ENCODE results near the gene EPHA8. TPM values are rescaled to one million over a fixed set of nuclear protein-coding genes. Genes with fewer than 3 reads are reported as not detected.

Gene EPHA8
- total and polyA plus RNA-seq, 4 donors: 1.8 to 17.1 (median 9.0) TPM

- Histone ChIP-seq H3K4me3 (ENCODE audit: low read depth, low read length) (no peak overlapping the region), H3K36me3 (ENCODE audit: control insufficient read depth, insufficient read depth, low read length) (peaks cover 8% of the 10 kb centered on the region), H3K4me1 (ENCODE audit: control insufficient read depth, insufficient read depth, low read length) (peaks cover 37% of the 10 kb centered on the region), H3K27me3 (ENCODE audit: control insufficient read depth, insufficient read depth, low read length) (no peaks in the 10 kb centered on the region), H3K27ac (ENCODE audit: low read depth, low read length) (no peak overlapping the region), H3K9me3 (ENCODE audit: control insufficient read depth, insufficient read depth, low read length) (no peaks in the 10 kb centered on the region)
- WGBS (ENCODE audit: insufficient coverage): 71% methylated on average over 9 of the region's 11 CpGs
- DNase-seq (ENCODE audit: low read depth in 4 of 6, low spot score in 6 of 6): peak in 1 of 6 donors; percentile 20
These were observed 29.9 kb upstream of the EPHA8 start for GRCh38 chr1:22533244-22533895.

GRCh38 chr1:22534951-22535350 lies 28.3 kb upstream of the EPHA8 start:
- H3K4me1 ChIP-seq (ENCODE audit: control insufficient read depth, insufficient read depth, low read length): peaks cover 22% of the 10 kb centered on the region
- no peaks in the 10 kb centered on the region for H3K9me3 ChIP-seq (ENCODE audit: control insufficient read depth, insufficient read depth, low read length)
- 94% methylated on average over 3 of the region's 4 CpGs for WGBS (ENCODE audit: insufficient coverage)
- DNase-seq (ENCODE audit: low read depth in 4 of 6, low spot score in 6 of 6): no peak
- no peak overlapping the region for H3K4me3 ChIP-seq (ENCODE audit: low read depth, low read length)
- H3K27ac ChIP-seq (ENCODE audit: low read depth, low read length): no peak overlapping the region
- no peaks in the 10 kb centered on the region for H3K36me3 ChIP-seq (ENCODE audit: control insufficient read depth, insufficient read depth, low read length)
- no peaks in the 10 kb centered on the region for H3K27me3 ChIP-seq (ENCODE audit: control insufficient read depth, insufficient read depth, low read length)

DNA sequence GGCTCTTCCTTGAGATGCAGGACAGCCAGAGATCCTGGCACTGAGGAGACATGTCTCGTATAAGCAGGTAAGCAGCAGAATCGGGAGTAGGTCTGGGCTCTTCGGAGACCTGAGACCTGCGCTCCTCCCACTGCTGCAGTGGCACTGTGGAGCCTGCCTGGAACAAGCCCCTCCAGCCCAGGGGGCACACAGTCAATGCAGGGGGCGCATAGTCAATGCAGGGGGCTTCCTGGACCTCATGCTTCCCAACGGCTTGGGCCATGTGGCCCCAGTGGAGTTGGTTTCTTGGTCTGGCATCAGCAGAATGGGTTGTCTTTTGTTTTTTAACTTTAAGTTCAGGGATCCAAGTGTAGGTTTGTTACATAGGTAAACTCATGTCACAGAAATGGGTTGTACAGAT lies 27.9 kb upstream of the EPHA8 start:
- H3K36me3 ChIP-seq (ENCODE audit: control insufficient read depth, insufficient read depth, low read length): no peaks in the 10 kb centered on the region
- WGBS (ENCODE audit: insufficient coverage): 93% methylated on average over 6 of the region's 6 CpGs

DNA sequence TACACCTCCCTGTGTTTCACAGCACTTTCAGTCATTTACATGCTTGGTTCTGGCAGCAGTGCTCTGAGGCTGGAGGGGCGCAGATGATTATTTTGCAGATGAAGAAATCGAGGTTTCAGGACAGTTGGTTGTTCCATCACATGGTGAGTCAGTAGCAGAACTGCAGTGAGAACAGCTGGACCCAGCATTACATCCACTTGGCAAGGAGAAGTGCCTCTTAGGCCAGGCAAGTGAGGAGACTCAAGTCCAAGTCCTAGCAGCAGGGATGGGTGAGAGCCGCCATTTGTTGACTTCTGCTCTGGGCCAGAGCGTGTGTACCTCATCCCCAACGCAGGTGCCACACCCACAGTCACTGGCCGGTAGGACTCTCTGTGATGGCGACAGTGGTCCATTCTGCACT lies 26.8 kb upstream of the EPHA8 start:
- Histone ChIP-seq H3K9me3 (ENCODE audit: control insufficient read depth, insufficient read depth, low read length) (no peaks in the 10 kb centered on the region), H3K4me3 (ENCODE audit: low read depth, low read length) (no peak overlapping the region), H3K27ac (ENCODE audit: low read depth, low read length) (no peak overlapping the region), H3K36me3 (ENCODE audit: control insufficient read depth, insufficient read depth, low read length) (no peaks in the 10 kb centered on the region), H3K27me3 (ENCODE audit: control insufficient read depth, insufficient read depth, low read length) (no peaks in the 10 kb centered on the region), H3K4me1 (ENCODE audit: control insufficient read depth, insufficient read depth, low read length) (peaks cover 13% of the 10 kb centered on the region)
- 83% methylated on average over 7 of the region's 7 CpGs for WGBS (ENCODE audit: insufficient coverage)
- no peak for DNase-seq (ENCODE audit: low read depth in 4 of 6, low spot score in 6 of 6)

More for the DNA sequence above, 27.9 kb upstream of the EPHA8 start:
- H3K27ac ChIP-seq (ENCODE audit: low read depth, low read length): no peak overlapping the region
- H3K27me3 ChIP-seq (ENCODE audit: control insufficient read depth, insufficient read depth, low read length): no peaks in the 10 kb centered on the region
- H3K9me3 ChIP-seq (ENCODE audit: control insufficient read depth, insufficient read depth, low read length): no peaks in the 10 kb centered on the region
- H3K4me1 ChIP-seq (ENCODE audit: control insufficient read depth, insufficient read depth, low read length): peaks cover 19% of the 10 kb centered on the region
- DNase-seq (ENCODE audit: low read depth in 4 of 6, low spot score in 6 of 6): no peak
- no peak overlapping the region for H3K4me3 ChIP-seq (ENCODE audit: low read depth, low read length)

GRCh38 chr1:22537441-22538139 lies 25.7 kb upstream of the EPHA8 start:
- Histone ChIP-seq H3K4me3 (ENCODE audit: low read depth, low read length) (no peak overlapping the region), H3K36me3 (ENCODE audit: control insufficient read depth, insufficient read depth, low read length) (no peaks in the 10 kb centered on the region), H3K9me3 (ENCODE audit: control insufficient read depth, insufficient read depth, low read length) (no peaks in the 10 kb centered on the region), H3K27ac (ENCODE audit: low read depth, low read length) (no peak overlapping the region), H3K27me3 (ENCODE audit: control insufficient read depth, insufficient read depth, low read length) (no peaks in the 10 kb centered on the region), H3K4me1 (ENCODE audit: control insufficient read depth, insufficient read depth, low read length) (peaks cover 10% of the 10 kb centered on the region)
- 62% methylated on average over 7 of the region's 13 CpGs for WGBS (ENCODE audit: insufficient coverage)
- DNase-seq (ENCODE audit: low read depth in 4 of 6, low spot score in 6 of 6): peak in 2 of 6 donors; percentile 37 to 60

DNA sequence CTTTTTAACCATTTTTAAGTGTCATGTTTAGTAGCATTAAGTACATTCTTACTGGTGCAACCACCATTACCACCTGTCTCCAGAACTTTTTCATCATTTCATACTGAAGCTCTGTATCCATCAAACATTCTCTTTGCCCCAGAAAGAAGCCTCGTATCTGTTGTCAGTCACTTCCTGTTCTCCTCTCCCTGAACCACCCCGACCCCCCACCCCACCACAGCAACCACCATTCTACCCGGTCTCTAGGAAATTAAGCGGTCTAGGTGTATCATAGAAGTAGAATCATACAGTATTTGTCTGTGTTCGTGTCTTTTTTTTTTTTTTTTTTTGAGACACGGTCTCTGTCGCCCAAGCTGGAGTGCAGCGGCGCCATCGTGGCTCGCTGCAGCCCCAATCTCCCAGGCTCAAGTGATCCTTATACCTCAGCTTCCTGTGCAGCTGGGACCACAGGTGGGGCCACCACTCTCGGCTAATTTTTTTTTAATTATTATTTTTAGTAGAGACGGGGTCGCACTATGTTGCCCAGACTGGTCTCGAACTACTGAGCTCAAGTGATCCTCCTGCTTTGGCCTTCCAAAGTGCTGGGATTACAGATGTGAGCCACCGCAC lies 23.7 kb upstream of the EPHA8 start:
- Histone ChIP-seq H3K36me3 (ENCODE audit: control insufficient read depth, insufficient read depth, low read length) (no peaks in the 10 kb centered on the region), H3K27me3 (ENCODE audit: control insufficient read depth, insufficient read depth, low read length) (no peaks in the 10 kb centered on the region), H3K27ac (ENCODE audit: low read depth, low read length) (no peak overlapping the region), H3K4me1 (ENCODE audit: control insufficient read depth, insufficient read depth, low read length) (peaks cover 14% of the 10 kb centered on the region), H3K4me3 (ENCODE audit: low read depth, low read length) (no peak overlapping the region), H3K9me3 (ENCODE audit: control insufficient read depth, insufficient read depth, low read length) (no peaks in the 10 kb centered on the region)
- WGBS (ENCODE audit: insufficient coverage): 88% methylated on average over 5 of the region's 16 CpGs
- DNase-seq (ENCODE audit: low read depth in 4 of 6, low spot score in 6 of 6): no peak

DNA sequence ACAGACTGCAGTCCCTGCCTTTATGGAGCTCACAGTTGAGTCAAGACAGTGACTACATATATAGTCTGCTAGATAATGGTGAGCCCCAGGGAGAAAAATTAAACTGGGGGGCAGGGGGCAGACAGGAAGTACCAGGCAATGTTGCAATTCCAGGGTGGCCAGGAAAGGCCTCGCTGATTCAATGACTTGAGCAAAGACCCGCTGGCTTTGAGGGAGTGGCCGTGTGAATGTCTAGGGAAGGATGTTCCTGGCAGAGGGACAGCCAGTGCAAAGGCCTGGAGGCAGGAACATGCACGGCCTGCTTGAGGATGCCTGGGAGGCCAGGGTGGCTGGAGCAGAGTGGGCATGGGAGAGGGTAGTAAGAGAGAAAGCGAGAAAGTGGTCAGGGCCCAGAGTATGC lies 23.0 kb upstream of the EPHA8 start:
- no peak for DNase-seq (ENCODE audit: low read depth in 4 of 6, low spot score in 6 of 6)
- Histone ChIP-seq H3K27ac (ENCODE audit: low read depth, low read length) (no peak overlapping the region), H3K4me3 (ENCODE audit: low read depth, low read length) (no peak overlapping the region), H3K9me3 (ENCODE audit: control insufficient read depth, insufficient read depth, low read length) (no peaks in the 10 kb centered on the region), H3K27me3 (ENCODE audit: control insufficient read depth, insufficient read depth, low read length) (no peaks in the 10 kb centered on the region), H3K4me1 (ENCODE audit: control insufficient read depth, insufficient read depth, low read length) (peaks cover 14% of the 10 kb centered on the region), H3K36me3 (ENCODE audit: control insufficient read depth, insufficient read depth, low read length) (no peaks in the 10 kb centered on the region)
- 71% methylated on average over 5 of the region's 5 CpGs for WGBS (ENCODE audit: insufficient coverage)

DNA sequence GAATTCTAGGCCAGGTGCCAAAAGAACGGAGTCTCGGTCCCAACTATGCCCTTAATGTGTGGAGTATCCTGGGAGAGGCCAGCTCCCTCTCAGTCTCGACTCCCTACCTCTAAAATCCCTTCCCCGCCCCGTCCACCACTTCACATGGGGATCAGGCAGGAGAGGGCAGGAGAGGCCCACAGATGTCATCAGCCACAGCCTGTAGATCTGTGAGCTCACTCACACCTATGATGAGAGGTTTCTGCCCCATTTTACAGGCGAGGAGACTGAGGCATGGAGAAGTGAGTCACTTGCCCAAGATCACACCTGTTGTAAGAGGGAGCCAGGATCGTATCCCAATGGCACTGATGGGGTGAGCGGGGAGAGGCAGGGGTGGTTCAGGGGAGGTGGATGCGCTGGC lies 20.4 kb upstream of the EPHA8 start:
- WGBS (ENCODE audit: insufficient coverage): 85% methylated on average over 4 of the region's 9 CpGs
- peaks cover 6% of the 10 kb centered on the region for H3K27me3 ChIP-seq (ENCODE audit: control insufficient read depth, insufficient read depth, low read length)
- no peak overlapping the region for H3K27ac ChIP-seq (ENCODE audit: low read depth, low read length)
- no peak for DNase-seq (ENCODE audit: low read depth in 4 of 6, low spot score in 6 of 6)
- H3K4me3 ChIP-seq (ENCODE audit: low read depth, low read length): no peak overlapping the region
- H3K36me3 ChIP-seq (ENCODE audit: control insufficient read depth, insufficient read depth, low read length): no peaks in the 10 kb centered on the region
- no peaks in the 10 kb centered on the region for H3K9me3 ChIP-seq (ENCODE audit: control insufficient read depth, insufficient read depth, low read length)
- peaks cover 6% of the 10 kb centered on the region for H3K4me1 ChIP-seq (ENCODE audit: control insufficient read depth, insufficient read depth, low read length)

- no peaks in the 10 kb centered on the region for H3K9me3 ChIP-seq (ENCODE audit: control insufficient read depth, insufficient read depth, low read length)
- H3K4me1 ChIP-seq (ENCODE audit: control insufficient read depth, insufficient read depth, low read length): peaks cover 13% of the 10 kb centered on the region
- WGBS (ENCODE audit: insufficient coverage): 84% methylated on average over 6 of the region's 6 CpGs
- no peaks in the 10 kb centered on the region for H3K36me3 ChIP-seq (ENCODE audit: control insufficient read depth, insufficient read depth, low read length)
- no peak overlapping the region for H3K27ac ChIP-seq (ENCODE audit: low read depth, low read length)
- no peak overlapping the region for H3K4me3 ChIP-seq (ENCODE audit: low read depth, low read length)
- H3K27me3 ChIP-seq (ENCODE audit: control insufficient read depth, insufficient read depth, low read length): peaks cover 10% of the 10 kb centered on the region
- DNase-seq (ENCODE audit: low read depth in 4 of 6, low spot score in 6 of 6): no peak
These were observed 19.6 kb upstream of the EPHA8 start for GRCh38 chr1:22543679-22544078.

DNA sequence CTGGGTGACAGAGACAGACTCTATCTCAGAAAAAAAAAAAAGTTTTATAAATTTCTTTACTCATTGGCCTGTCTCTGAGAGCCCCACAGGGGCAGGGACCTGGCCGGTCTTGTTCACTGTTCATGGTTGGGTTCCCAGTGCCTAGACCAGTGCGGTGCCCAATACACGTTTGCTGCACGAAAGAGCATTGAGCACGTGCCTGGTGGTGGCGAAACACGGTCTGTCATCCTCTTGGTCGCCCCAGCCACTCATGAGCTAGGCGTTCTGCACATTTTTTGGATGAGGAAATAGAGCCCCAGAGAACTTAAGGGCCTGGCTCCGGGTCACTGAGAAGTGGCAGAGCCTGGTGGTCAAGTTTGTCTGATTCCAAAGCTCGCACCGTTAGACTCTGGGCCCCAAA lies 18.7 kb upstream of the EPHA8 start:
- Histone ChIP-seq H3K27me3 (ENCODE audit: control insufficient read depth, insufficient read depth, low read length) (peaks cover 10% of the 10 kb centered on the region), H3K36me3 (ENCODE audit: control insufficient read depth, insufficient read depth, low read length) (no peaks in the 10 kb centered on the region), H3K9me3 (ENCODE audit: control insufficient read depth, insufficient read depth, low read length) (no peaks in the 10 kb centered on the region), H3K4me1 (ENCODE audit: control insufficient read depth, insufficient read depth, low read length) (peaks cover 13% of the 10 kb centered on the region), H3K4me3 (ENCODE audit: low read depth, low read length) (no peak overlapping the region), H3K27ac (ENCODE audit: low read depth, low read length) (no peak overlapping the region)
- DNase-seq (ENCODE audit: low read depth in 4 of 6, low spot score in 6 of 6): no peak
- 87% methylated on average over 12 of the region's 12 CpGs for WGBS (ENCODE audit: insufficient coverage)
